RWPE2 (cell line): ENCODE measurements around the gene LRRC9.

Experiments
- ATAC-seq: fragments of 200-7000 bp; cut with Tn5 transposase; 3 replicates; pipeline ENCODE4 v1.9.1; 2021; ENCODE audit warnings: low read depth
- DNase-seq: peaks from one replicate; pipeline ENCODE4 v3.0.0-alpha.2; 2020; ENCODE audit warnings: low spot score
- H3K27ac ChIP-seq: fragments of 450-650 bp; 2 replicates; pipeline ENCODE4 v1.5.1; 2017; ENCODE audit warnings: mild to moderate bottlenecking; ENCODE audit not compliant: poor library complexity, severe bottlenecking
- H3K27me3 ChIP-seq: fragments of 250-450 bp; sonication (Bioruptor Pico); 2 replicates; pipeline ENCODE4 v1.5.1; 2021; ENCODE audit warnings: mild to moderate bottlenecking, moderate library complexity; ENCODE audit not compliant: insufficient read depth, poor library complexity, severe bottlenecking
- H3K36me3 ChIP-seq: fragments of 250-450 bp; sonication (Bioruptor Pico); 2 replicates; pipeline ENCODE4 v1.5.1; 2020; ENCODE audit warnings: low read depth, mild to moderate bottlenecking, moderate library complexity
- H3K4me1 ChIP-seq: fragments of 250-450 bp; sonication (Bioruptor Pico); 2 replicates; pipeline ENCODE4 v1.5.1; 2021; ENCODE audit warnings: mild to moderate bottlenecking, moderate library complexity; ENCODE audit not compliant: insufficient read depth, poor library complexity, severe bottlenecking
- H3K4me3 ChIP-seq: fragments of 250-450 bp; sonication (Bioruptor Pico); 2 replicates; pipeline ENCODE4 v1.5.1; 2021; ENCODE audit warnings: mild to moderate bottlenecking, moderate library complexity; ENCODE audit not compliant: severe bottlenecking
- H3K9me3 ChIP-seq: fragments of 250-450 bp; sonication (Bioruptor Pico); 2 replicates; pipeline ENCODE4 v1.5.1; 2021; ENCODE audit warnings: mild to moderate bottlenecking, moderate library complexity; ENCODE audit not compliant: severe bottlenecking
- CTCF ChIP-seq: fragments of 450-650 bp; IDR thresholded peaks from one replicate; pipeline ENCODE4 v1.5.1; 2017; ENCODE audit warnings: mild to moderate bottlenecking, moderate library complexity; ENCODE audit not compliant: poor library complexity, severe bottlenecking

Gene LRRC9

DNA sequence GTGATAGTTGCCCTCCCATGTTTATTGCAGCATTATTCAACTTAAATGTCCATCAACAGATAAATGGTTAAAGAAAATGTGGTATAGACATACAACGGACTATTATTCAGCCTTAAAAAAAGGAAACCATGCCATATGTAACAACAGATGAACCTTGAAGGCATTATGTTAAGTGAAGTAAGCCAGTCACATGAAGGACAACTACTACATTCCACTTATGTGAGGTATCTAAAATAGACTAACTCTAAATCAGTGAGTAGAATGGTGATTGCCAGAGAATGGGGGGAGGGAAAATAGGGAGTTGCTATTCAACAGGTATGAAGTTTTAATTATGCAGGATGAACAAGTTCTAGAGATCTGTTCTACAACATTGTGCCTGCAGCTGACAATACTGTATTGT lies 181.8 kb downstream of the LRRC9 start:
- Histone ChIP-seq H3K27ac (no peak overlapping the region), H3K27me3 (no peaks in the 10 kb centered on the region), H3K4me1 (no peaks in the 10 kb centered on the region), H3K4me3 (no peak overlapping the region), H3K36me3 (peaks cover 39% of the 10 kb centered on the region), H3K9me3 (no peaks in the 10 kb centered on the region)
- no peak for TF ChIP-seq CTCF
- DNase-seq (no peak), ATAC-seq (peak; percentile 33; the same call in 2 of the 3 replicates)

DNA sequence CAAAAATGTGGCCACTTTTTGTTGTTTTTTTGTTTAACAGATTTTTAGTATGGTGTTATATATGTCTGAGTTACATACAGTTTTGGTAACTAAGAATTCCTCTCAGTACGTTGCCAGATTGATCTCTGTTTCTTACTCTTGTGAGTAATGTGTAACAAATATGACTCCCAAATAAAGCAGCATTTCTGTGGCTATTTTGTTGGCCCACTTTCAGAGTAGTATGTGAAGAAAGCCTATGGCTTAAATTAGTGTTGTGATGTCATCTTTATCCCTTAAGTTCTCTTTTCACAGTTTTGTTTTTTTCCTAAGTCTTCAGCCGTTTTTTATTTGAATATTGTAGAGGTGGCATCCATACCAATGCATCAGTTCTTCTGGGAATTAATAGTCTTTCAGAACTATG lies 182.4 kb downstream of the LRRC9 start:
- DNase-seq = no peak
- no peaks in the 10 kb centered on the region for H3K9me3 ChIP-seq
- H3K36me3 ChIP-seq = peaks cover 37% of the 10 kb centered on the region
- no peak overlapping the region for H3K27ac ChIP-seq
- H3K4me3 ChIP-seq = no peak overlapping the region
- H3K27me3 ChIP-seq = no peaks in the 10 kb centered on the region
- ATAC-seq = peak; percentile 41; the same call in 1 of the 3 replicates
- TF ChIP-seq CTCF = no peak
- no peaks in the 10 kb centered on the region for H3K4me1 ChIP-seq

- no peak overlapping the region for H3K27ac ChIP-seq
- no peaks in the 10 kb centered on the region for H3K9me3 ChIP-seq
- peaks cover 41% of the 10 kb centered on the region for H3K36me3 ChIP-seq
- no peaks in the 10 kb centered on the region for H3K27me3 ChIP-seq
- TF ChIP-seq CTCF = no peak
- H3K4me1 ChIP-seq = no peaks in the 10 kb centered on the region
- no peak for DNase-seq
- ATAC-seq = no peak
- H3K4me3 ChIP-seq = no peak overlapping the region
Observed at GRCh38 chr14:60106339-60106738, 186.4 kb downstream of the LRRC9 start.

GRCh38 chr14:60107477-60107876 lies 187.5 kb downstream of the LRRC9 start:
- H3K27ac ChIP-seq = no peak overlapping the region
- ATAC-seq (no peak), DNase-seq (no peak)
- H3K9me3 ChIP-seq = no peaks in the 10 kb centered on the region
- H3K36me3 ChIP-seq = peaks cover 50% of the 10 kb centered on the region
- no peaks in the 10 kb centered on the region for H3K27me3 ChIP-seq
- H3K4me3 ChIP-seq = no peak overlapping the region
- TF ChIP-seq CTCF = no peak
- H3K4me1 ChIP-seq = no peaks in the 10 kb centered on the region

DNA sequence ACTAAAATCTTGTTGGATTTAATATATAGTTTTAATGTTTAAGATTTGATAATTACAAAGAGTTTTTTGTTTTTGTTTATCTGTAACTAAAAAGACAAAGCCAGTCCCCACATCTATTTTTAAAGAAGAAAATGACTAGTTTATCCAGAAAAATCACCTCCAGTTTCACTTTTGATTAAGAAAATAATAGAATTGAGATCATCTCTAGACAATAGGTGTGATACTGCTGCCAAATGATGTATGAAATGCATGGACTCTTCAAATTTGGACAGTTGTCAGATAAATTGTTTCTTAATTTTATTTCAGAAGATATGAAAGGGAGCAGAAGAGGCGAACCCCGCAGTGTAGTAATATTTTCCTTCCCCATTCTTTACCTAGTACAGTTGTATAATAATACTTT lies 191.8 kb downstream of the LRRC9 start:
- ATAC-seq (no peak), DNase-seq (no peak)
- Histone ChIP-seq H3K9me3 (no peaks in the 10 kb centered on the region), H3K4me3 (no peak overlapping the region), H3K36me3 (peaks cover 85% of the 10 kb centered on the region), H3K4me1 (no peaks in the 10 kb centered on the region), H3K27me3 (no peaks in the 10 kb centered on the region), H3K27ac (no peak overlapping the region)
- no peak for TF ChIP-seq CTCF
